Mesenchymal stem cell (in vitro differentiated cells and primary cell): ENCODE data around the gene SNRPD2.
A peak's percentile ranks its signal among the peaks of the same experiment; 100 is the strongest.

Source experiments
- DNase-seq: peaks from one replicate; pipeline ENCODE4 v3.0.0-alpha.2; 2013
- H2AFZ ChIP-seq: one replicate; pipeline ENCODE4 v1.6.1; 2013; ENCODE audit warnings: low read depth, mild to moderate bottlenecking, control low read depth, inconsistent platforms, low read length, moderate library complexity
- H2AK5ac ChIP-seq: 2 replicates; pipeline ENCODE4 v1.6.1; 2013; ENCODE audit warnings: low read length, moderate library complexity, mild to moderate bottlenecking, inconsistent platforms; ENCODE audit not compliant: severe bottlenecking
- H2BK120ac ChIP-seq: one replicate; pipeline ENCODE4 v1.6.1; 2013; ENCODE audit warnings: low read depth, mild to moderate bottlenecking, inconsistent platforms, low read length, moderate library complexity
- H2BK12ac ChIP-seq, 2 experiments: one replicate each; pipeline ENCODE4 v1.6.1; 2013; ENCODE audit warnings: inconsistent platforms in 2 of 2, low read length in 2 of 2, mild to moderate bottlenecking in 2 of 2, moderate library complexity in 2 of 2, control low read depth in 1 of 2
- H2BK15ac ChIP-seq: one replicate; pipeline ENCODE4 v1.6.1; 2013; ENCODE audit warnings: mild to moderate bottlenecking, low read depth, inconsistent platforms; ENCODE audit not compliant: poor library complexity, severe bottlenecking
- H2BK5ac ChIP-seq: 2 replicates; pipeline ENCODE4 v1.6.1; 2013; ENCODE audit warnings: low read depth, mild to moderate bottlenecking, low read length, control low read depth, inconsistent platforms; ENCODE audit not compliant: poor library complexity, severe bottlenecking
- H3K14ac ChIP-seq, 2 experiments: one replicate each; pipeline ENCODE4 v1.6.1; 2013; ENCODE audit warnings: inconsistent platforms in 2 of 2, low read length in 2 of 2, control low read depth in 1 of 2, mild to moderate bottlenecking in 1 of 2, moderate library complexity in 1 of 2
- H3K18ac ChIP-seq, 2 experiments: one replicate each; pipeline ENCODE4 v1.6.1; 2013; ENCODE audit warnings: inconsistent platforms in 2 of 2, low read length in 2 of 2, control low read depth in 1 of 2, low read depth in 1 of 2, mild to moderate bottlenecking in 1 of 2
- H3K23ac ChIP-seq, 2 experiments: one replicate each; pipeline ENCODE4 v1.6.1; 2013; ENCODE audit warnings: inconsistent platforms in 2 of 2, low read length in 2 of 2, mild to moderate bottlenecking in 2 of 2, moderate library complexity in 2 of 2, control low read depth in 1 of 2
- H3K27ac ChIP-seq: 2 replicates; pipeline ENCODE4 v1.5.1; 2013; ENCODE audit warnings: mild to moderate bottlenecking, moderate library complexity, low read length, control low read depth, inconsistent platforms; ENCODE audit not compliant: poor library complexity, severe bottlenecking
- H3K27me3 ChIP-seq, 2 experiments: 2 replicates each; pipeline versions ENCODE4 v1.6.1 to v1.7.0; 2013; ENCODE audit warnings: low read length in 2 of 2, mild to moderate bottlenecking in 2 of 2, moderate library complexity in 2 of 2, control low read depth in 1 of 2, inconsistent platforms in 1 of 2; ENCODE audit not compliant: control insufficient read depth in 1 of 2, insufficient read depth in 1 of 2
- H3K36me3 ChIP-seq, 2 experiments: 2 replicates each; pipeline versions ENCODE4 v1.6.1 to v1.7.0; 2013; ENCODE audit warnings: low read length in 2 of 2, control low read depth in 1 of 2, inconsistent platforms in 1 of 2, low read depth in 1 of 2, mild to moderate bottlenecking in 1 of 2; ENCODE audit not compliant: insufficient read depth in 2 of 2, control insufficient read depth in 1 of 2
- H3K4ac ChIP-seq, 2 experiments: one replicate each; pipeline ENCODE4 v1.6.1; 2013; ENCODE audit warnings: inconsistent platforms in 2 of 2, low read length in 2 of 2, mild to moderate bottlenecking in 2 of 2, moderate library complexity in 2 of 2, control low read depth in 1 of 2, low read depth in 1 of 2
- H3K4me1 ChIP-seq: 2 replicates; pipeline ENCODE4 v1.6.1; 2013; ENCODE audit warnings: low read depth, low read length, control low read depth; ENCODE audit not compliant: control insufficient read depth, insufficient read depth
- H3K4me2 ChIP-seq: 2 replicates; pipeline ENCODE4 v1.6.1; 2013; ENCODE audit warnings: low read length, mild to moderate bottlenecking, inconsistent platforms; ENCODE audit not compliant: poor library complexity, severe bottlenecking
- H3K4me3 ChIP-seq, 2 experiments: 2 replicates each; pipeline versions ENCODE4 v1.5.1 to v1.7.0; 2013; ENCODE audit warnings: low read length in 2 of 2, mild to moderate bottlenecking in 2 of 2, control low read depth in 1 of 2, low read depth in 1 of 2; ENCODE audit not compliant: insufficient read depth in 1 of 2
- H3K79me1 ChIP-seq: replicated peaks from 2 replicates; pipeline ENCODE4 v1.6.1; 2013; ENCODE audit warnings: mild to moderate bottlenecking, control low read depth, low read length, inconsistent platforms; ENCODE audit not compliant: poor library complexity, severe bottlenecking
- H3K9ac ChIP-seq: 2 replicates; pipeline ENCODE4 v1.7.0; 2013; ENCODE audit warnings: mild to moderate bottlenecking, low read length, moderate library complexity
- H3K9me3 ChIP-seq: 2 replicates; pipeline ENCODE4 v1.7.0; 2013; ENCODE audit warnings: mild to moderate bottlenecking, low read length; ENCODE audit not compliant: control insufficient read depth
- H4K8ac ChIP-seq: one replicate; pipeline ENCODE4 v1.6.1; 2013; ENCODE audit warnings: inconsistent platforms, mild to moderate bottlenecking, low read length, moderate library complexity
- H4K91ac ChIP-seq: one replicate; pipeline ENCODE4 v1.6.1; 2013; ENCODE audit warnings: mild to moderate bottlenecking, low read length, inconsistent platforms
- WGBS: methylation state at CpG from one replicate; pipeline ENCODE4 v1.1.7; 2013; ENCODE audit warnings: mixed read lengths; 5-methylcytosine and 5-hydroxymethylcytosine counted together

The SNRPD2 gene

GRCh38 chr19:45676851-45677263, 14.9 kb downstream of the SNRPD2 start:
- Histone ChIP-seq H3K36me3 (no peaks in the 10 kb centered on the region), H3K79me1 (no peaks in the 10 kb centered on the region), H3K14ac (peak overlapping the region in 1 of 2 experiments; percentile 69), H3K4me2 (peak overlapping the region; percentile 36), H3K4ac (peak overlapping the region; percentile 54 to 57), H2AFZ (no peak overlapping the region), H2BK12ac (peak overlapping the region in 1 of 2 experiments; percentile 49), H3K9ac (no peak overlapping the region), H3K23ac (peak overlapping the region in 1 of 2 experiments; percentile 35), H3K4me1 (peaks cover 17% of the 10 kb centered on the region), H3K27ac (no peak overlapping the region), H3K18ac (peak overlapping the region; percentile 19 to 48), H3K9me3 (no peaks in the 10 kb centered on the region), H4K91ac (peak overlapping the region; percentile 52), H2BK15ac (no peak overlapping the region), H4K8ac (peak overlapping the region; percentile 8), H3K4me3 (peak overlapping the region in 1 of 2 experiments; percentile 41), H2BK5ac (no peak overlapping the region), H2AK5ac (no peak overlapping the region), H3K27me3 (peaks cover 0 to 51% of the 10 kb centered on the region in 2 experiments), H2BK120ac (no peak overlapping the region)
- DNase-seq = no peak
- WGBS = 10% methylated on average over 27 of the region's 28 CpGs

- no peak overlapping the region for H3K4me2 ChIP-seq
- WGBS = 84% methylated on average over 6 of the region's 7 CpGs
- no peak overlapping the region for H2BK5ac ChIP-seq
- no peak overlapping the region for H2AFZ ChIP-seq
- no peak overlapping the region for H2AK5ac ChIP-seq
- no peaks in the 10 kb centered on the region for H3K36me3 ChIP-seq
- no peak overlapping the region for H3K4me3 ChIP-seq
- H4K91ac ChIP-seq = no peak overlapping the region
- no peak for DNase-seq
- no peak overlapping the region for H2BK120ac ChIP-seq
- H4K8ac ChIP-seq = no peak overlapping the region
- no peaks in the 10 kb centered on the region for H3K9me3 ChIP-seq
- H3K18ac ChIP-seq = no peak overlapping the region
- no peak overlapping the region for H3K14ac ChIP-seq
- H3K9ac ChIP-seq = no peak overlapping the region
- no peak overlapping the region for H3K4ac ChIP-seq
- peaks cover 20% of the 10 kb centered on the region for H3K4me1 ChIP-seq
- H3K23ac ChIP-seq = no peak overlapping the region
- no peak overlapping the region for H2BK15ac ChIP-seq
- H2BK12ac ChIP-seq = no peak overlapping the region
- H3K79me1 ChIP-seq = no peaks in the 10 kb centered on the region
- peaks cover 0 to 67% of the 10 kb centered on the region in 2 experiments for H3K27me3 ChIP-seq
- H3K27ac ChIP-seq = no peak overlapping the region
Observed at GRCh38 chr19:45674946-45675345, 16.8 kb downstream of the SNRPD2 start.

- no peak overlapping the region for H2BK120ac ChIP-seq
- H2BK15ac ChIP-seq = peak overlapping the region; percentile 44
- no peak overlapping the region for H2BK5ac ChIP-seq
- no peaks in the 10 kb centered on the region for H3K36me3 ChIP-seq
- H4K91ac ChIP-seq = peak overlapping the region; percentile 81
- peak overlapping the region; percentile 92 for H4K8ac ChIP-seq
- H3K14ac ChIP-seq = no peak overlapping the region
- H3K79me1 ChIP-seq = no peaks in the 10 kb centered on the region
- no peak overlapping the region for H3K9ac ChIP-seq
- peak overlapping the region in 1 of 2 experiments; percentile 80 for H2BK12ac ChIP-seq
- H3K9me3 ChIP-seq = no peaks in the 10 kb centered on the region
- H3K4me3 ChIP-seq = no peak overlapping the region
- no peak overlapping the region for H3K27ac ChIP-seq
- H2AK5ac ChIP-seq = no peak overlapping the region
- H3K23ac ChIP-seq = no peak overlapping the region
- peak overlapping the region in 1 of 2 experiments; percentile 32 for H3K4ac ChIP-seq
- H3K4me1 ChIP-seq = peaks cover 19% of the 10 kb centered on the region
- 26% methylated on average over 37 of the region's 42 CpGs for WGBS
- peak; percentile 88 for DNase-seq
- H3K27me3 ChIP-seq = peaks cover 6 to 72% of the 10 kb centered on the region in 2 experiments
- H3K4me2 ChIP-seq = peak overlapping the region; percentile 10
- peak overlapping the region in 1 of 2 experiments; percentile 86 for H3K18ac ChIP-seq
- H2AFZ ChIP-seq = peak overlapping the region; percentile 54
Observed at GRCh38 chr19:45670670-45671453, 20.9 kb downstream of the SNRPD2 start.

- peak overlapping the region; percentile 57 to 83 for H3K18ac ChIP-seq
- no peak overlapping the region for H3K23ac ChIP-seq
- no peaks in the 10 kb centered on the region for H3K79me1 ChIP-seq
- H3K14ac ChIP-seq = peak overlapping the region in 1 of 2 experiments; percentile 73
- H3K36me3 ChIP-seq = no peaks in the 10 kb centered on the region
- peak overlapping the region; percentile 52 for H4K8ac ChIP-seq
- H3K9me3 ChIP-seq = no peaks in the 10 kb centered on the region
- H3K27ac ChIP-seq = no peak overlapping the region
- peak overlapping the region; percentile 66 for H3K4me2 ChIP-seq
- WGBS = 4% methylated on average over 17 of the region's 19 CpGs
- H3K4me3 ChIP-seq = peak overlapping the region; percentile 42 to 46
- H2BK5ac ChIP-seq = no peak overlapping the region
- H4K91ac ChIP-seq = peak overlapping the region; percentile 12
- H2BK15ac ChIP-seq = no peak overlapping the region
- H3K9ac ChIP-seq = no peak overlapping the region
- H2BK120ac ChIP-seq = no peak overlapping the region
- H2AK5ac ChIP-seq = no peak overlapping the region
- peaks cover 19% of the 10 kb centered on the region for H3K4me1 ChIP-seq
- peaks cover 6 to 66% of the 10 kb centered on the region in 2 experiments for H3K27me3 ChIP-seq
- DNase-seq = no peak
- peak overlapping the region in 1 of 2 experiments; percentile 75 for H2BK12ac ChIP-seq
- peak overlapping the region; percentile 54 for H2AFZ ChIP-seq
- peak overlapping the region; percentile 16 to 84 for H3K4ac ChIP-seq
Observed at GRCh38 chr19:45668342-45668871, 23.3 kb downstream of the SNRPD2 start.
